NCI-H2227 treated with DMSO at 0.1 percent for 48 hours (cell line): ENCODE measurements around the gene USP3.

Experiments
- DNase-seq: peaks from one replicate; lab custom pipeline; 2025; lab: John Stamatoyannopoulos, UW

Gene USP3

GRCh38 chr15:63593705-63594671 lies 89.6 kb downstream of the USP3 start:
- no peak for DNase-seq

GRCh38 chr15:63595065-63595464 lies 90.7 kb downstream of the USP3 start:
- DNase-seq: no peak

GRCh38 chr15:63595688-63596087 lies 91.3 kb downstream of the USP3 start:
- DNase-seq: no peak

GRCh38 chr15:63596676-63597037 lies 92.3 kb downstream of the USP3 start:
- no peak for DNase-seq

GRCh38 chr15:63597038-63597790 lies 92.8 kb downstream of the USP3 start, which contains the start of gene FBXL22:
FBXL22 (plus strand) TSS chr15:63597387; CDS start chr15:63597393, 6 bp downstream.
- no peak for DNase-seq

- DNase-seq: no peak
These were observed 93.4 kb downstream of the USP3 start for GRCh38 chr15:63597821-63598220.

- DNase-seq: no peak
These were observed 94.3 kb downstream of the USP3 start for GRCh38 chr15:63598473-63599400.

- DNase-seq: no peak
These were observed 95.1 kb downstream of the USP3 start for GRCh38 chr15:63599401-63600000.

- no peak for DNase-seq
These were observed 95.7 kb downstream of the USP3 start for GRCh38 chr15:63600001-63600615.

GRCh38 chr15:63600616-63601025 lies 96.2 kb downstream of the USP3 start:
- DNase-seq: peak; percentile 82

- no peak for DNase-seq
These were observed 96.8 kb downstream of the USP3 start for GRCh38 chr15:63601026-63601703.

- DNase-seq: no peak
These were observed 97.4 kb downstream of the USP3 start for GRCh38 chr15:63601704-63602185.

GRCh38 chr15:63602595-63602994 lies 98.2 kb downstream of the USP3 start:
- no peak for DNase-seq

- DNase-seq: no peak
These were observed 99.1 kb downstream of the USP3 start for GRCh38 chr15:63603516-63603915.

GRCh38 chr15:63604281-63604680 lies 99.9 kb downstream of the USP3 start:
- DNase-seq: no peak

- DNase-seq: no peak
These were observed 100.6 kb downstream of the USP3 start for GRCh38 chr15:63605036-63605435.

GRCh38 chr15:63605816-63606215 lies 101.4 kb downstream of the USP3 start:
- DNase-seq: no peak

GRCh38 chr15:63606308-63606707 lies 101.9 kb downstream of the USP3 start:
- DNase-seq: no peak

- DNase-seq: no peak
These were observed 104.6 kb downstream of the USP3 start for GRCh38 chr15:63608989-63609388.

- no peak for DNase-seq
These were observed 105.1 kb downstream of the USP3 start for GRCh38 chr15:63609448-63609847.
